Measurements from ENCODE around the gene GASK1A. TPM values are rescaled to one million over a fixed set of nuclear protein-coding genes. Genes with fewer than 3 reads are reported as not detected.

GASK1A gene
- total and polyA plus RNA-seq, 2 of the 4 experiments (the other 2 are of a cell fraction) = 0.18 to 0.19 TPM

DNA sequence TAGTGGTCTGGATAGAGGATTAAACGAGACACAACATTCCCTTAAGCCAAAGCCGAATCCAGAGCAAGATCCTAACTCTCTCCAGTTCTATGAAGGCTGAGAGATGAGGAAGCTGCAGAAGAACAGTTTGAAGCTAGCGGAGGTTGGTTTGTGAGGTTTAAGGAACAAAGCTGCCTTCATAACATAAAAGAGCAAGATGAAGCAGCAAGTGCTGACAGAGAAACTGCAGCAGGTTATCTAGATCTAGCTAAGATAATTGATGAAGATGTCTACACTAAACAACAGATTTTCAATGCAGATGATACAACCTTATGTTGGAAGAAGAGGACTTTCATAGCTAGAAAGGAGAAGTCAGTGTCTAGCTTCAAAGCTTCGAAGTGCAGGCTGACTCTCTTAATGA is 14.8 kb upstream of the GASK1A start:
- no peak overlapping the region for H2BK15ac ChIP-seq (ENCODE audit: low read depth, low read length)
- no peak overlapping the region for H3K27ac ChIP-seq (ENCODE audit: insufficient read depth, low read length)
- no peak overlapping the region for H3K9ac ChIP-seq (ENCODE audit: low read depth, low read length)
- H3K56ac ChIP-seq (ENCODE audit: extremely low read depth, insufficient read depth, low read length) = no peak overlapping the region
- no peak overlapping the region for H2AK9ac ChIP-seq (replicated peaks; ENCODE audit: low read depth, low read length, poor library complexity)
- ChIA-PET POLR2A (ENCODE audit: unreplicated experiment) (no interaction called here), CTCF (interaction anchor here (1.2 to 4.6 kb wide), 2 partner anchors 190 to 198 kb away, joined by 3 to 46 read pairs; no protein-coding TSS in a partner anchor)
- no peak overlapping the region for H3K18ac ChIP-seq (ENCODE audit: low read depth, low read length)
- no peak overlapping the region for H2BK20ac ChIP-seq (ENCODE audit: low read depth, low read length)
- no CpG with 5 or more reads among the region's 4 CpGs for WGBS, 2 experiments (ENCODE audit: extremely low coverage in 2 of 2, insufficient read length in 1 of 2)
- no peak overlapping the region for H3K4me2 ChIP-seq (ENCODE audit: low read depth, low read length)
- TF ChIP-seq CHD1 (IDR thresholded peaks at IDR 0.05; ENCODE audit: low read depth, low read length) (no peak), SMC3 (IDR thresholded peaks at IDR 0.05; ENCODE audit: low read depth, low read length) (no peak), NFE2L2 (IDR thresholded peaks at IDR 0.05; ENCODE audit: low read depth, low read length) (no peak), RFX5 (IDR thresholded peaks at IDR 0.05; ENCODE audit: low read depth, low read length) (no peak), FOS (IDR thresholded peaks at IDR 0.05; ENCODE audit: low read depth, low read length) (no peak), RCOR1 (IDR thresholded peaks at IDR 0.05; ENCODE audit: insufficient replicate concordance, low read length) (no peak), MXI1 (IDR thresholded peaks at IDR 0.05; ENCODE audit: borderline replicate concordance, low read depth, low read length) (no peak), RAD21 (IDR thresholded peaks at IDR 0.05; ENCODE audit: low read length) (no peak), MAZ (IDR thresholded peaks at IDR 0.05; ENCODE audit: borderline replicate concordance, low read depth, low read length) (no peak), MAFK (IDR thresholded peaks at IDR 0.05; ENCODE audit: low read depth, low read length) (no peak), BHLHE40 (IDR thresholded peaks at IDR 0.05; ENCODE audit: low read depth, low read length) (no peak), CEBPB (IDR thresholded peaks at IDR 0.05; ENCODE audit: low read depth, low read length) (no peak), POLR2A (IDR thresholded peaks at IDR 0.05; ENCODE audit: low read depth, low read length) (no peak)
- TF ChIP-seq, protein P1, sequence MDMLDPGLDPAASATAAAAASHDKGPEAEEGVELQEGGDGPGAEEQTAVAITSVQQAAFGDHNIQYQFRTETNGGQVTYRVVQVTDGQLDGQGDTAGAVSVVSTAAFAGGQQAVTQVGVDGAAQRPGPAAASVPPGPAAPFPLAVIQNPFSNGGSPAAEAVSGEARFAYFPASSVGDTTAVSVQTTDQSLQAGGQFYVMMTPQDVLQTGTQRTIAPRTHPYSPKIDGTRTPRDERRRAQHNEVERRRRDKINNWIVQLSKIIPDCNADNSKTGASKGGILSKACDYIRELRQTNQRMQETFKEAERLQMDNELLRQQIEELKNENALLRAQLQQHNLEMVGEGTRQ (IDR thresholded peaks at IDR 0.05; ENCODE audit: low read depth, low read length) = no peak
- TF ChIP-seq, protein P2, sequence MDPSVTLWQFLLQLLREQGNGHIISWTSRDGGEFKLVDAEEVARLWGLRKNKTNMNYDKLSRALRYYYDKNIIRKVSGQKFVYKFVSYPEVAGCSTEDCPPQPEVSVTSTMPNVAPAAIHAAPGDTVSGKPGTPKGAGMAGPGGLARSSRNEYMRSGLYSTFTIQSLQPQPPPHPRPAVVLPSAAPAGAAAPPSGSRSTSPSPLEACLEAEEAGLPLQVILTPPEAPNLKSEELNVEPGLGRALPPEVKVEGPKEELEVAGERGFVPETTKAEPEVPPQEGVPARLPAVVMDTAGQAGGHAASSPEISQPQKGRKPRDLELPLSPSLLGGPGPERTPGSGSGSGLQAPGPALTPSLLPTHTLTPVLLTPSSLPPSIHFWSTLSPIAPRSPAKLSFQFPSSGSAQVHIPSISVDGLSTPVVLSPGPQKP (IDR thresholded peaks at IDR 0.05; ENCODE audit: borderline replicate concordance, low read depth, low read length) = no peak
- TF ChIP-seq, protein P3, sequence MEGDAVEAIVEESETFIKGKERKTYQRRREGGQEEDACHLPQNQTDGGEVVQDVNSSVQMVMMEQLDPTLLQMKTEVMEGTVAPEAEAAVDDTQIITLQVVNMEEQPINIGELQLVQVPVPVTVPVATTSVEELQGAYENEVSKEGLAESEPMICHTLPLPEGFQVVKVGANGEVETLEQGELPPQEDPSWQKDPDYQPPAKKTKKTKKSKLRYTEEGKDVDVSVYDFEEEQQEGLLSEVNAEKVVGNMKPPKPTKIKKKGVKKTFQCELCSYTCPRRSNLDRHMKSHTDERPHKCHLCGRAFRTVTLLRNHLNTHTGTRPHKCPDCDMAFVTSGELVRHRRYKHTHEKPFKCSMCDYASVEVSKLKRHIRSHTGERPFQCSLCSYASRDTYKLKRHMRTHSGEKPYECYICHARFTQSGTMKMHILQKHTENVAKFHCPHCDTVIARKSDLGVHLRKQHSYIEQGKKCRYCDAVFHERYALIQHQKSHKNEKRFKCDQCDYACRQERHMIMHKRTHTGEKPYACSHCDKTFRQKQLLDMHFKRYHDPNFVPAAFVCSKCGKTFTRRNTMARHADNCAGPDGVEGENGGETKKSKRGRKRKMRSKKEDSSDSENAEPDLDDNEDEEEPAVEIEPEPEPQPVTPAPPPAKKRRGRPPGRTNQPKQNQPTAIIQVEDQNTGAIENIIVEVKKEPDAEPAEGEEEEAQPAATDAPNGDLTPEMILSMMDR (conservative IDR thresholded peaks at IDR 0.05; ENCODE audit: low read depth, low read length) = no peak
- H4K8ac ChIP-seq (ENCODE audit: low read depth in 2 of 2, low read length in 2 of 2) = no peak overlapping the region
- H3K4me3 ChIP-seq (ENCODE audit: insufficient read depth, low read depth, low read length) = no peak overlapping the region
- no peak overlapping the region for H4K91ac ChIP-seq (ENCODE audit: insufficient read depth, low read depth, low read length)
- no peaks in the 10 kb centered on the region for H3K79me1 ChIP-seq (ENCODE audit: low read depth in 1 of 2, low read length in 2 of 2)
- H3K23ac ChIP-seq (ENCODE audit: low read depth, low read length) = no peak overlapping the region
- no peak overlapping the region for H3K14ac ChIP-seq (replicated peaks; ENCODE audit: low read depth, low read length)
- BruUV-seq (replicated peaks) = no TSS peak
- no peak overlapping the region for H2AK5ac ChIP-seq (ENCODE audit: low read depth, low read length)
- H3K9me1 ChIP-seq (ENCODE audit: insufficient read depth, low read length) = no peaks in the 10 kb centered on the region
- dilution Hi-C loops (cut with HindIII; ENCODE audit: low sequenced_read_pairs, unreplicated experiment) (no loop called here), intact Hi-C loops (cut with micrococcal nuclease) (loop anchor here (5.0 kb wide), 1 partner anchor 538 kb away; no protein-coding TSS in a partner anchor), in situ Hi-C loops (cut with MboI; ENCODE audit: low sequenced_read_pairs) (loop anchor here (5.0 to 25.0 kb wide), 3 partner anchors 193 to 1223 kb away; no protein-coding TSS in a partner anchor)
- H3K27me3 ChIP-seq (ENCODE audit: control insufficient read depth, insufficient read depth, low read length) = no peaks in the 10 kb centered on the region; the same call in none of the 2 replicates
- H4K5ac ChIP-seq (ENCODE audit: low read depth, low read length) = no peak overlapping the region
- H2BK120ac ChIP-seq (ENCODE audit: low read depth, low read length) = no peak overlapping the region
- no peak overlapping the region for H3K4ac ChIP-seq (ENCODE audit: low read depth, low read length)
- no peak for DNase-seq
- no peaks in the 10 kb centered on the region for H3K9me3 ChIP-seq (ENCODE audit: control insufficient read depth, insufficient read depth, low read length)
- no peaks in the 10 kb centered on the region for H4K20me1 ChIP-seq (ENCODE audit: insufficient read depth, low read length)
- no peaks in the 10 kb centered on the region for H3K36me3 ChIP-seq (ENCODE audit: control insufficient read depth, insufficient read depth, low read length)
- no peak overlapping the region for H2AFZ ChIP-seq (replicated peaks; ENCODE audit: low read length, poor library complexity)
- ATAC-seq (ENCODE audit: low read depth) = no peak
- no peaks in the 10 kb centered on the region for H3K4me1 ChIP-seq (ENCODE audit: control insufficient read depth, insufficient read depth, low read length)
- no peak overlapping the region for H2BK5ac ChIP-seq (ENCODE audit: low read depth, low read length, poor library complexity, severe bottlenecking)

All from IMR-90 (cell line).